AML-193 (cell line): ENCODE data around the gene HOXD9.

Experiments used
- DNase-seq, 2 experiments: peaks; one replicate each; lab custom pipeline; 2025; lab: John Stamatoyannopoulos, UW

HOXD9 gene

GRCh38 chr2:176122683-176123410 is at the start of gene HOXD9:
HOXD9 (plus strand) TSS chr2:176122719; CDS start chr2:176122769, 50 bp downstream.
- DNase-seq, result no peak

GRCh38 chr2:176072951-176073904 is 49.3 kb upstream of the HOXD9 start:
- no peak for DNase-seq

- no peak for DNase-seq
These were observed 47.5 kb upstream of the HOXD9 start for GRCh38 chr2:176074919-176075425.

- no peak for DNase-seq
These were observed 47.0 kb upstream of the HOXD9 start for GRCh38 chr2:176075481-176075880.

- no peak for DNase-seq
These were observed 46.5 kb upstream of the HOXD9 start for GRCh38 chr2:176076063-176076462.

GRCh38 chr2:176076796-176077195 is 45.7 kb upstream of the HOXD9 start:
- no peak for DNase-seq

- DNase-seq, result no peak
These were observed 43.8 kb upstream of the HOXD9 start for GRCh38 chr2:176078541-176079284.

- no peak for DNase-seq
These were observed 43.2 kb upstream of the HOXD9 start for GRCh38 chr2:176079285-176079830.

- DNase-seq, result no peak
These were observed 42.5 kb upstream of the HOXD9 start for GRCh38 chr2:176079831-176080539.

- DNase-seq, result no peak
These were observed 41.8 kb upstream of the HOXD9 start for GRCh38 chr2:176080540-176081375.

- no peak for DNase-seq
These were observed 41.1 kb upstream of the HOXD9 start for GRCh38 chr2:176081376-176081836.

GRCh38 chr2:176081837-176082524 is 40.5 kb upstream of the HOXD9 start:
- no peak for DNase-seq

GRCh38 chr2:176082525-176082823 is 40.0 kb upstream of the HOXD9 start:
- DNase-seq, result no peak

GRCh38 chr2:176082824-176083751 is 39.4 kb upstream of the HOXD9 start:
- DNase-seq, result no peak

- no peak for DNase-seq
These were observed 38.7 kb upstream of the HOXD9 start, which contains the start of gene EVX2 for GRCh38 chr2:176083796-176084261. EVX2 (minus strand) TSS chr2:176083962; CDS start chr2:176083776, 186 bp downstream.

GRCh38 chr2:176084611-176085119 is 37.9 kb upstream of the HOXD9 start:
- no peak for DNase-seq

GRCh38 chr2:176085120-176085788 is 37.3 kb upstream of the HOXD9 start:
- no peak for DNase-seq
